Neural progenitor cell (in vitro differentiated cells): ENCODE results near the gene TREML2. TPM values are rescaled to one million over a fixed set of nuclear protein-coding genes. Genes with fewer than 3 reads are reported as not detected.

Experiments
- DNase-seq: peaks from one replicate; pipeline ENCODE4 v3.0.0-alpha.2; 2016; ENCODE audit warnings: low spot score
- H2AFZ ChIP-seq: fragments of 200-600 bp; sonication (generic); replicated peaks from 2 replicates; pipeline ENCODE4 v1.6.1; 2016; ENCODE audit warnings: antibody characterized with exemption
- H3F3A ChIP-seq: fragments of 200-600 bp; sonication (generic); 2 replicates; pipeline ENCODE4 v1.6.1; 2016; ENCODE audit warnings: antibody characterized with exemption, low read depth
- H3K27ac ChIP-seq: fragments of 200-600 bp; sonication (generic); 2 replicates; pipeline ENCODE4 v1.5.1; 2016; ENCODE audit warnings: mild to moderate bottlenecking
- H3K27me3 ChIP-seq: fragments of 200-600 bp; sonication (generic); 2 replicates; pipeline ENCODE4 v1.6.1; 2016; ENCODE audit warnings: mild to moderate bottlenecking, moderate library complexity
- H3K36me3 ChIP-seq: fragments of 200-600 bp; sonication (generic); 2 replicates; pipeline ENCODE4 v1.5.1; 2016
- H3K4me1 ChIP-seq: fragments of 200-600 bp; sonication (generic); 2 replicates; pipeline ENCODE4 v1.6.1; 2016; ENCODE audit warnings: mixed run types
- H3K4me2 ChIP-seq: fragments of 200-600 bp; sonication (generic); 2 replicates; pipeline ENCODE4 v1.6.1; 2016
- H3K4me3 ChIP-seq: fragments of 200-600 bp; sonication (generic); 2 replicates; pipeline ENCODE4 v1.5.1; 2016
- H3K79me2 ChIP-seq: fragments of 200-600 bp; sonication (generic); 2 replicates; pipeline ENCODE4 v1.6.1; 2016; ENCODE audit warnings: low read depth
- H3K9ac ChIP-seq: fragments of 200-600 bp; sonication (generic); 2 replicates; pipeline ENCODE4 v1.6.1; 2016
- H3K9me3 ChIP-seq: fragments of 200-600 bp; sonication (generic); 2 replicates; pipeline ENCODE4 v1.5.1; 2016; ENCODE audit warnings: low read depth
- H4K20me1 ChIP-seq: fragments of 200-600 bp; sonication (generic); 2 replicates; pipeline ENCODE4 v1.6.1; 2016; ENCODE audit warnings: low read depth
- H3K27ac Mint-ChIP-seq: 3 replicates; pipeline ENCODE4 v1.8.0; 2021; ENCODE audit warnings: mixed read lengths
- H3K27me3 Mint-ChIP-seq: 2 replicates; pipeline ENCODE4 v1.8.0; 2022; ENCODE audit warnings: low read depth, mild to moderate bottlenecking, inconsistent platforms, moderate library complexity, mixed read lengths; ENCODE audit not compliant: insufficient read depth
- H3K36me3 Mint-ChIP-seq: 3 replicates; pipeline ENCODE4 v1.8.0; 2021; ENCODE audit warnings: mixed read lengths
- H3K4me1 Mint-ChIP-seq: 3 replicates; pipeline ENCODE4 v1.8.0; 2021; ENCODE audit warnings: mixed read lengths
- H3K4me3 Mint-ChIP-seq: 3 replicates; pipeline ENCODE4 v1.8.0; 2021; ENCODE audit warnings: mild to moderate bottlenecking, moderate library complexity, mixed read lengths
- H3K9me3 Mint-ChIP-seq: 3 replicates; pipeline ENCODE4 v1.8.0; 2020; ENCODE audit warnings: mixed read lengths
- CTCF ChIP-seq: fragments of 200-600 bp; sonication (generic); IDR thresholded peaks from 2 replicates; pipeline ENCODE4 v1.5.1; 2017; ENCODE audit warnings: antibody characterized with exemption, mild to moderate bottlenecking
- EZH2 ChIP-seq: fragments of 200-600 bp; sonication (generic); IDR thresholded peaks from 2 replicates; pipeline ENCODE4 v1.6.1; 2017; ENCODE audit warnings: antibody characterized with exemption, mild to moderate bottlenecking, moderate library complexity
- EZH2phosphoT487 ChIP-seq: fragments of 200-600 bp; sonication (generic); IDR thresholded peaks from 2 replicates; pipeline ENCODE4 v1.6.1; 2017; ENCODE audit warnings: antibody characterized with exemption
- total RNA-seq: library from RNA; depleted of rRNA; stranded (reverse); fragments of >200 nt; gene quantifications from 2 replicates; pipeline ENCODE4 v1.2.3, GENCODE V29; 2015; ENCODE audit warnings: low replicate concordance

Gene TREML2
- total RNA-seq, 1 donor from 2014 or later: not detected

- Mint-ChIP-seq H3K4me3 (no peak overlapping the region), H3K9me3 (no peaks in the 10 kb centered on the region), H3K27ac (no peak overlapping the region), H3K36me3 (no peaks in the 10 kb centered on the region), H3K27me3 (peaks cover 28% of the 10 kb centered on the region), H3K4me1 (peaks cover 4% of the 10 kb centered on the region)
- Histone ChIP-seq H3K79me2 (no peaks in the 10 kb centered on the region), H3K4me1 (peaks cover 5% of the 10 kb centered on the region), H3K4me3 (peak overlapping the region; percentile 33), H4K20me1 (no peaks in the 10 kb centered on the region), H3K9me3 (no peaks in the 10 kb centered on the region), H2AFZ (peak overlapping the region; percentile 9), H3K27me3 (peaks cover 32% of the 10 kb centered on the region), H3K9ac (no peak overlapping the region), H3K27ac (no peak overlapping the region), H3K4me2 (peak overlapping the region; percentile 66), H3F3A (no peaks in the 10 kb centered on the region), H3K36me3 (no peaks in the 10 kb centered on the region)
- DNase-seq: peak; percentile 72
- TF ChIP-seq EZH2: peak; percentile 57
- peak; percentile 24 for TF ChIP-seq CTCF
- no peak for TF ChIP-seq EZH2phosphoT487
These were observed 38.7 kb upstream of the TREML2 start for GRCh38 chr6:41239467-41240159.

GRCh38 chr6:41237128-41237527 lies 36.2 kb upstream of the TREML2 start:
- no peaks in the 10 kb centered on the region for H3K9me3 ChIP-seq
- peaks cover 5% of the 10 kb centered on the region for H3K4me1 ChIP-seq
- no peaks in the 10 kb centered on the region for H3K36me3 ChIP-seq
- H3K79me2 ChIP-seq: no peaks in the 10 kb centered on the region
- H3K27me3 ChIP-seq: peaks cover 32% of the 10 kb centered on the region
- no peak overlapping the region for H2AFZ ChIP-seq
- H3K9me3 Mint-ChIP-seq: no peaks in the 10 kb centered on the region
- no peak overlapping the region for H3K27ac ChIP-seq
- H3K4me1 Mint-ChIP-seq: peaks cover 4% of the 10 kb centered on the region
- H3K27ac Mint-ChIP-seq: no peak overlapping the region
- H3K4me3 ChIP-seq: no peak overlapping the region
- H3K4me2 ChIP-seq: no peak overlapping the region
- H3K27me3 Mint-ChIP-seq: peaks cover 24% of the 10 kb centered on the region
- H4K20me1 ChIP-seq: no peaks in the 10 kb centered on the region
- no peaks in the 10 kb centered on the region for H3F3A ChIP-seq
- no peak overlapping the region for H3K4me3 Mint-ChIP-seq
- H3K9ac ChIP-seq: no peak overlapping the region
- TF ChIP-seq CTCF (no peak), EZH2phosphoT487 (no peak), EZH2 (no peak)
- DNase-seq: no peak
- no peaks in the 10 kb centered on the region for H3K36me3 Mint-ChIP-seq

- Histone ChIP-seq H3K9ac (no peak overlapping the region), H2AFZ (no peak overlapping the region), H3F3A (no peaks in the 10 kb centered on the region), H3K9me3 (no peaks in the 10 kb centered on the region), H3K27me3 (peaks cover 30% of the 10 kb centered on the region), H3K79me2 (no peaks in the 10 kb centered on the region), H3K4me2 (no peak overlapping the region), H3K4me3 (no peak overlapping the region), H3K27ac (no peak overlapping the region), H3K4me1 (peaks cover 5% of the 10 kb centered on the region), H4K20me1 (no peaks in the 10 kb centered on the region), H3K36me3 (no peaks in the 10 kb centered on the region)
- H3K4me1 Mint-ChIP-seq: peaks cover 4% of the 10 kb centered on the region
- no peak overlapping the region for H3K4me3 Mint-ChIP-seq
- H3K27ac Mint-ChIP-seq: no peak overlapping the region
- H3K36me3 Mint-ChIP-seq: no peaks in the 10 kb centered on the region
- H3K27me3 Mint-ChIP-seq: peaks cover 24% of the 10 kb centered on the region
- DNase-seq: no peak
- no peaks in the 10 kb centered on the region for H3K9me3 Mint-ChIP-seq
- TF ChIP-seq EZH2: no peak
- no peak for TF ChIP-seq CTCF
These were observed 35.3 kb upstream of the TREML2 start for GRCh38 chr6:41236276-41236675.
